Activated CD4-positive, alpha-beta T cell treated with anti-CD3 and anti-CD28 coated beads, Interleukin-2, Interleukin-4, amounts not matched to agents 100 ng/mL and 50 ng/mL, durations not matched to agents 16 hours and 8 hours (primary cell): ENCODE measurements around the gene UROS.

ENCODE experiments used
- DNase-seq: peaks from one replicate; pipeline ENCODE4 v3.0.0-alpha.2; 2020; ENCODE audit warnings: low spot score

UROS gene

GRCh38 chr10:125788156-125789034 is 34.7 kb downstream of the UROS start:
- peak; percentile 14 for DNase-seq

GRCh38 chr10:125785791-125786190 is 37.3 kb downstream of the UROS start:
- no peak for DNase-seq

GRCh38 chr10:125783957-125784356 is 39.1 kb downstream of the UROS start:
- no peak for DNase-seq

GRCh38 chr10:125783408-125783807 is 39.6 kb downstream of the UROS start:
- DNase-seq: no peak

GRCh38 chr10:125782616-125783015 is 40.4 kb downstream of the UROS start:
- DNase-seq: no peak

- no peak for DNase-seq
These were observed 41.0 kb downstream of the UROS start for GRCh38 chr10:125782054-125782453.

GRCh38 chr10:125781374-125781773 is 41.7 kb downstream of the UROS start:
- DNase-seq: no peak

- no peak for DNase-seq
These were observed 43.4 kb downstream of the UROS start for GRCh38 chr10:125779403-125780327.

- no peak for DNase-seq
These were observed 44.5 kb downstream of the UROS start for GRCh38 chr10:125778556-125778955.

- no peak for DNase-seq
These were observed 45.3 kb downstream of the UROS start for GRCh38 chr10:125777806-125778205.

GRCh38 chr10:125775491-125776106 is 47.5 kb downstream of the UROS start, which contains the start of gene MMP21:
Gene MMP21, minus strand, starts transcription at chr10:125775821. Its CDS starts 0 bp downstream, at chr10:125775821.
- DNase-seq: no peak

GRCh38 chr10:125774581-125775191 is 48.4 kb downstream of the UROS start:
- no peak for DNase-seq

GRCh38 chr10:125773687-125774543 is 49.1 kb downstream of the UROS start:
- no peak for DNase-seq

- DNase-seq: no peak
These were observed 50.2 kb downstream of the UROS start for GRCh38 chr10:125772864-125773180.

GRCh38 chr10:125772112-125772863 is 50.8 kb downstream of the UROS start:
- DNase-seq: no peak

- no peak for DNase-seq
These were observed 52.2 kb downstream of the UROS start for GRCh38 chr10:125770844-125771243.

GRCh38 chr10:125769175-125769574 is 53.9 kb downstream of the UROS start:
- DNase-seq: no peak

GRCh38 chr10:125768219-125768855 is 54.7 kb downstream of the UROS start:
- no peak for DNase-seq

- no peak for DNase-seq
These were observed 56.5 kb downstream of the UROS start for GRCh38 chr10:125766511-125766910.

GRCh38 chr10:125765835-125766234 is 57.2 kb downstream of the UROS start:
- DNase-seq: no peak
